ENCODE results near the gene ABL2. TPM values are rescaled to one million over a fixed set of nuclear protein-coding genes. Genes with fewer than 3 reads are reported as not detected.

ABL2 gene
- total RNA-seq, 4 donors from 2014 or later: 3.3 to 12.0 (median 6.2) TPM

- intact Hi-C loops (cut with DNase I): no loop called here
- Histone ChIP-seq H3K27me3 (no peaks in the 10 kb centered on the region), H3K4me1 (peaks cover 0 to 41% (median 13%) of the 10 kb centered on the region in 3 donors), H3K9me3 (no peaks in the 10 kb centered on the region), H3K27ac (peak overlapping the region in 3 of 4 donors; percentile 11 to 69 (median 48)), H3K4me3 (no peak overlapping the region), H3K36me3 (peaks cover 0 to 100% (median 31%) of the 10 kb centered on the region in 3 donors)
- no peak for TF ChIP-seq CTCF (IDR thresholded peaks at IDR 0.05)
- no peak for TF ChIP-seq POLR2A (IDR thresholded peaks at IDR 0.05)
- WGBS, 2 donors: 65 to 90% methylated on average over 4 of the region's 4 CpGs
- no peak for DNase-seq
Observed at GRCh38 chr1:179090923-179091322, 138.6 kb downstream of the ABL2 start.

GRCh38 chr1:179090522-179090921 lies 139.0 kb downstream of the ABL2 start:
- no peak for TF ChIP-seq POLR2A (IDR thresholded peaks at IDR 0.05)
- TF ChIP-seq CTCF (IDR thresholded peaks at IDR 0.05): no peak
- Histone ChIP-seq H3K9me3 (no peaks in the 10 kb centered on the region), H3K27ac (peak overlapping the region in 3 of 4 donors; percentile 11 to 69 (median 48)), H3K4me3 (no peak overlapping the region), H3K4me1 (peaks cover 0 to 41% (median 13%) of the 10 kb centered on the region in 3 donors), H3K36me3 (peaks cover 0 to 100% (median 35%) of the 10 kb centered on the region in 3 donors), H3K27me3 (no peaks in the 10 kb centered on the region)
- WGBS, 2 donors: 77 to 86% methylated on average over 7 to 8 of the region's 8 CpGs
- intact Hi-C loops (cut with DNase I): no loop called here
- DNase-seq: no peak

GRCh38 chr1:179089827-179090482 lies 139.5 kb downstream of the ABL2 start:
- no peaks in the 10 kb centered on the region for H3K9me3 ChIP-seq
- 95% methylated on average over 9 of the region's 16 CpGs; no CpG with 5 or more reads in 1 of the 2 donors for WGBS, 2 donors
- no peak overlapping the region for H3K4me3 ChIP-seq
- H3K27ac ChIP-seq: peak overlapping the region in 3 of 4 donors; percentile 6 to 49 (median 11)
- peaks cover 0 to 38% (median 13%) of the 10 kb centered on the region in 3 donors for H3K4me1 ChIP-seq
- H3K27me3 ChIP-seq: no peaks in the 10 kb centered on the region
- TF ChIP-seq CTCF (IDR thresholded peaks at IDR 0.05) (no peak), POLR2A (IDR thresholded peaks at IDR 0.05) (no peak)
- intact Hi-C loops (cut with DNase I): no loop called here
- no peak for DNase-seq
- H3K36me3 ChIP-seq: peaks cover 0 to 96% (median 33%) of the 10 kb centered on the region in 3 donors

- no peaks in the 10 kb centered on the region for H3K27me3 ChIP-seq
- H3K36me3 ChIP-seq: peaks cover 0 to 78% (median 21%) of the 10 kb centered on the region in 3 donors
- H3K4me3 ChIP-seq: no peak overlapping the region
- H3K27ac ChIP-seq: no peak overlapping the region
- intact Hi-C loops (cut with DNase I): no loop called here
- peaks cover 0 to 53% (median 16%) of the 10 kb centered on the region in 3 donors for H3K4me1 ChIP-seq
- no peaks in the 10 kb centered on the region for H3K9me3 ChIP-seq
- WGBS, 2 donors: 80% methylated on average over 4 of the region's 11 CpGs; no CpG with 5 or more reads in 1 of the 2 donors
- DNase-seq: no peak
- no peak for TF ChIP-seq POLR2A (IDR thresholded peaks at IDR 0.05)
- TF ChIP-seq CTCF (IDR thresholded peaks at IDR 0.05): no peak
Observed at GRCh38 chr1:179087665-179088064, 141.8 kb downstream of the ABL2 start.

GRCh38 chr1:179083533-179083932 lies 145.9 kb downstream of the ABL2 start:
- TF ChIP-seq POLR2A (IDR thresholded peaks at IDR 0.05) (no peak), CTCF (IDR thresholded peaks at IDR 0.05) (no peak)
- Histone ChIP-seq H3K4me1 (peaks cover 3 to 53% (median 8%) of the 10 kb centered on the region in 3 donors), H3K27ac (no peak overlapping the region), H3K9me3 (no peaks in the 10 kb centered on the region), H3K36me3 (peaks cover 0 to 37% (median 9%) of the 10 kb centered on the region in 3 donors), H3K4me3 (peak overlapping the region in 2 of 4 donors; percentile 79 to 94), H3K27me3 (no peaks in the 10 kb centered on the region)
- intact Hi-C loops (cut with DNase I): loop anchor here (5.0 kb wide), 1 partner anchor 284 kb away; the partner anchor contains the start of gene AXDND1
- WGBS, 2 donors: 57 to 78% methylated on average over 5 to 6 of the region's 8 CpGs
- DNase-seq: no peak
